ENCODE results near the gene TMEM51.

Gene TMEM51

GRCh38 chr1:15160626-15161025 lies 7.1 kb downstream of the TMEM51 start:
- no peaks in the 10 kb centered on the region for H3K4me1 ChIP-seq
- H3K36me3 ChIP-seq (ENCODE audit: control insufficient read depth, insufficient read depth, low read length), result no peaks in the 10 kb centered on the region

GRCh38 chr1:15167386-15167785 lies 13.8 kb downstream of the TMEM51 start:
- no peak overlapping the region for H3K27ac ChIP-seq
- H3K27me3 ChIP-seq (ENCODE audit: control insufficient read depth, insufficient read depth, low read length), result no peaks in the 10 kb centered on the region
- peaks cover 2% of the 10 kb centered on the region for H3K4me1 ChIP-seq
- no peak overlapping the region for H2AFZ ChIP-seq
- no peaks in the 10 kb centered on the region for H3K36me3 ChIP-seq (ENCODE audit: control insufficient read depth, insufficient read depth, low read length)
- H3K4me2 ChIP-seq (ENCODE audit: low read length), result no peak overlapping the region
- no peaks in the 10 kb centered on the region for H3K79me2 ChIP-seq
- H3K9ac ChIP-seq, result no peak overlapping the region
- no peak overlapping the region for H3K4me3 ChIP-seq (ENCODE audit: low read depth, low read length)
- TF ChIP-seq, protein P1, sequence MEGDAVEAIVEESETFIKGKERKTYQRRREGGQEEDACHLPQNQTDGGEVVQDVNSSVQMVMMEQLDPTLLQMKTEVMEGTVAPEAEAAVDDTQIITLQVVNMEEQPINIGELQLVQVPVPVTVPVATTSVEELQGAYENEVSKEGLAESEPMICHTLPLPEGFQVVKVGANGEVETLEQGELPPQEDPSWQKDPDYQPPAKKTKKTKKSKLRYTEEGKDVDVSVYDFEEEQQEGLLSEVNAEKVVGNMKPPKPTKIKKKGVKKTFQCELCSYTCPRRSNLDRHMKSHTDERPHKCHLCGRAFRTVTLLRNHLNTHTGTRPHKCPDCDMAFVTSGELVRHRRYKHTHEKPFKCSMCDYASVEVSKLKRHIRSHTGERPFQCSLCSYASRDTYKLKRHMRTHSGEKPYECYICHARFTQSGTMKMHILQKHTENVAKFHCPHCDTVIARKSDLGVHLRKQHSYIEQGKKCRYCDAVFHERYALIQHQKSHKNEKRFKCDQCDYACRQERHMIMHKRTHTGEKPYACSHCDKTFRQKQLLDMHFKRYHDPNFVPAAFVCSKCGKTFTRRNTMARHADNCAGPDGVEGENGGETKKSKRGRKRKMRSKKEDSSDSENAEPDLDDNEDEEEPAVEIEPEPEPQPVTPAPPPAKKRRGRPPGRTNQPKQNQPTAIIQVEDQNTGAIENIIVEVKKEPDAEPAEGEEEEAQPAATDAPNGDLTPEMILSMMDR (IDR thresholded peaks at IDR 0.05), result no peak
- H3K9me3 ChIP-seq (ENCODE audit: control insufficient read depth, low read length), result no peaks in the 10 kb centered on the region

More at GRCh38 chr1:15160626-15161025, 7.1 kb downstream of the TMEM51 start:
- Histone ChIP-seq H3K4me2 (ENCODE audit: low read length) (no peak overlapping the region), H3K9ac (no peak overlapping the region), H3K4me3 (ENCODE audit: low read depth, low read length) (no peak overlapping the region), H3K79me2 (no peaks in the 10 kb centered on the region), H2AFZ (no peak overlapping the region), H3K9me3 (ENCODE audit: control insufficient read depth, low read length) (no peaks in the 10 kb centered on the region), H3K27me3 (ENCODE audit: control insufficient read depth, insufficient read depth, low read length) (no peaks in the 10 kb centered on the region), H3K27ac (no peak overlapping the region)
- TF ChIP-seq, protein P1 (IDR thresholded peaks at IDR 0.05), result no peak

GRCh38 chr1:15168479-15168878 lies 14.9 kb downstream of the TMEM51 start:
- no peaks in the 10 kb centered on the region for H3K36me3 ChIP-seq (ENCODE audit: control insufficient read depth, insufficient read depth, low read length)
- no peaks in the 10 kb centered on the region for H3K27me3 ChIP-seq (ENCODE audit: control insufficient read depth, insufficient read depth, low read length)
- no peak overlapping the region for H3K4me3 ChIP-seq (ENCODE audit: low read depth, low read length)
- no peaks in the 10 kb centered on the region for H3K9me3 ChIP-seq (ENCODE audit: control insufficient read depth, low read length)
- H3K79me2 ChIP-seq, result no peaks in the 10 kb centered on the region
- H3K9ac ChIP-seq, result no peak overlapping the region
- TF ChIP-seq, protein P1 (IDR thresholded peaks at IDR 0.05), result no peak
- H2AFZ ChIP-seq, result no peak overlapping the region
- H3K4me1 ChIP-seq, result peaks cover 2% of the 10 kb centered on the region
- no peak overlapping the region for H3K27ac ChIP-seq
- no peak overlapping the region for H3K4me2 ChIP-seq (ENCODE audit: low read length)

- TF ChIP-seq, protein P1 (IDR thresholded peaks at IDR 0.05), result no peak
- H3K27ac ChIP-seq, result no peak overlapping the region
Observed at GRCh38 chr1:15170071-15170470, 16.5 kb downstream of the TMEM51 start.

GRCh38 chr1:15171271-15171908 lies 17.8 kb downstream of the TMEM51 start:
- Histone ChIP-seq H3K79me2 (no peaks in the 10 kb centered on the region), H2AFZ (no peak overlapping the region), H3K4me2 (ENCODE audit: low read length) (no peak overlapping the region), H3K9ac (no peak overlapping the region), H3K4me3 (ENCODE audit: low read depth, low read length) (no peak overlapping the region), H3K4me1 (no peaks in the 10 kb centered on the region), H3K27ac (no peak overlapping the region), H3K27me3 (ENCODE audit: control insufficient read depth, insufficient read depth, low read length) (no peaks in the 10 kb centered on the region), H3K9me3 (ENCODE audit: control insufficient read depth, low read length) (no peaks in the 10 kb centered on the region), H3K36me3 (ENCODE audit: control insufficient read depth, insufficient read depth, low read length) (no peaks in the 10 kb centered on the region)
- TF ChIP-seq, protein P1 (IDR thresholded peaks at IDR 0.05), result no peak

More at GRCh38 chr1:15170071-15170470, 16.5 kb downstream of the TMEM51 start:
- Histone ChIP-seq H3K79me2 (no peaks in the 10 kb centered on the region), H3K4me1 (peaks cover 2% of the 10 kb centered on the region), H3K9me3 (ENCODE audit: control insufficient read depth, low read length) (no peaks in the 10 kb centered on the region), H3K27me3 (ENCODE audit: control insufficient read depth, insufficient read depth, low read length) (no peaks in the 10 kb centered on the region), H3K4me3 (ENCODE audit: low read depth, low read length) (no peak overlapping the region), H3K36me3 (ENCODE audit: control insufficient read depth, insufficient read depth, low read length) (no peaks in the 10 kb centered on the region), H2AFZ (no peak overlapping the region), H3K9ac (no peak overlapping the region), H3K4me2 (ENCODE audit: low read length) (no peak overlapping the region)

All from parathyroid adenoma (tissue), 2 donors.